Colon (tissue), 2 donors: ENCODE results near the gene NT5DC3.
"Not testable (repeated sequence)": the region's sequence is repeated elsewhere in the genome, so short reads cannot be mapped to it uniquely, and the experiment has no call there.

Experiments
- FAIRE-seq: peaks from 2 replicates; lab custom pipeline; 2012; peaks lifted over from hg19 to GRCh38; lab: Jason Lieb, UNC
- donor health status: control.
- donor health status: control.

NT5DC3 gene

GRCh38 chr12:103855036-103855712 is 14.1 kb upstream of the NT5DC3 start:
- no peak for FAIRE-seq

- no peak for FAIRE-seq
These were observed 13.4 kb upstream of the NT5DC3 start for GRCh38 chr12:103854372-103854973.

- no peak for FAIRE-seq
These were observed 11.5 kb upstream of the NT5DC3 start for GRCh38 chr12:103852498-103852997.

- FAIRE-seq, result no peak
These were observed 10.1 kb upstream of the NT5DC3 start for GRCh38 chr12:103851127-103851526.

- no peak for FAIRE-seq
These were observed 9.4 kb upstream of the NT5DC3 start for GRCh38 chr12:103850429-103850828.

DNA sequence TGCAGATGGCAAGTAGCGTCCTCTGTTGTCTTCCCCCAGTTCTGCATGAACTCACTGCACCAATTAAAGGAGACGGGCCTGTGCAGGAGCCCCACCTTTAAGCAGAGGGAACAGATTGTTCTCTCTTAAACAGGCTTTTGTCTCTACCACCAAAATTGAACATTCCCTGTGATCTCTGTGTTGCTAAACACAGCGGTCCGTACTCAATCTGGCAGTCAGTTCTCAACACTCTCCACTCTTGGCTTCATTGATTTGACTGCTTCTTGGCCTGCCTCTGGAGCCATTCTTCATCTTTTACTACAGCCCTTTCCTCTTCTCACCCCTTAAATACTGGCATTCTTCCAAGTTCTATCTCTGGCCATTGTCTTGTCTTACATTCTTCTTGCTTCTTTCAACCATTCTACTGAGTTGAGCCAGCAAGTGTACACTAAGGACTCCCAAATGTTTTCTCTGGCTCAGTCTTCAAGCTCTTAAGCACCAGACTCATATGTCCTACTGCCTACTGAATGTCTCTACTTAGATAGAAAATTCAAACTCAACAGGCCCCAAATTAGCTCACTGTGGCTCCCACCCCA is 8.0 kb upstream of the NT5DC3 start:
- FAIRE-seq, result no peak

GRCh38 chr12:103848143-103848542 is 7.1 kb upstream of the NT5DC3 start:
- no peak for FAIRE-seq

GRCh38 chr12:103846415-103846814 is 5.4 kb upstream of the NT5DC3 start:
- FAIRE-seq, result no peak

GRCh38 chr12:103844305-103844704 is 3.3 kb upstream of the NT5DC3 start:
- FAIRE-seq, result no peak

GRCh38 chr12:103841690-103842584 is 903 bp upstream of the NT5DC3 start:
- FAIRE-seq, result no peak

- no peak for FAIRE-seq
These were observed 565 bp downstream of the NT5DC3 start for GRCh38 chr12:103840462-103840875.

- no peak for FAIRE-seq
These were observed 1.2 kb downstream of the NT5DC3 start for GRCh38 chr12:103839609-103840461.

DNA sequence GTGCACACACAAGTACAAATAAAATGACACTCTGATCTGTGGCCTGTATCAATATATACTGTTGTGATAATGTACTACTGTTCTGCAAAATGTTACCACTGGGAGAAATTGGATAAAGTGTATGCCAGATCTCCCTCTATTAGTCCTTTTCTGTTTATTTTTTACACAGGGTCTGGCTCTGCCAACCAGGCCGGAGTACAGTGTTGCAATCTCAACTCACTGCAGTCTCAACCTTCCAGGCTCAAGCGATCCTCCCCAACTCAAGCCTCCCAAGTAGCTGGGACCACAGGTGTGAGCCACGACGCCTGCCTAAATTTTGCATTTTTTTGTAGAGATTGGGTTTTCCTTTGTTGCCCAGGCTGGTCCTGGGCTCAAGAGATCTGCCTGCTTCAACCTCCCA is 1.9 kb downstream of the NT5DC3 start:
- no peak for FAIRE-seq

GRCh38 chr12:103838254-103838914 is 2.6 kb downstream of the NT5DC3 start:
- no peak for FAIRE-seq

DNA sequence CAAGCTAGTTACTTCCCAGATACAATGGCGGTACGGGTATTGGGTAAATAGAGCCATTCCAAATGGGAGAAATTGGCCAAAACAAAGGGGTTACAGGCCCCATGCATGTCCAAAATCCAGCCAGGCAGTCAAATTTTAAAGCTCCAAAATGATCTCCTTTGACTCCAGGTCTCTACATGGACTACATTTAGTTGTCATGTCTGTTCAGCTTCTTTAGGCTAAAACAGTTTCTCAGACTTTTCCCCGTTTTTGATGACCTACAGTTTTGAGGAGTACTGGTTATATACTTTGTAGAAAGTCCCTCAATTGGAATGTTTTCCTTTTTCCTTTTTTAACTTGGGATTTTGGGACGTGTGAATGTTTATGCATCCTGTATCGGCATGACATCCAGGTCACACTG is 4.7 kb downstream of the NT5DC3 start:
- no peak for FAIRE-seq

GRCh38 chr12:103835747-103836335 is 5.2 kb downstream of the NT5DC3 start:
- FAIRE-seq, result not testable (repeated sequence)

- FAIRE-seq, result no peak
These were observed 6.1 kb downstream of the NT5DC3 start for GRCh38 chr12:103834942-103835341.

GRCh38 chr12:103833891-103834290 is 7.1 kb downstream of the NT5DC3 start:
- FAIRE-seq, result no peak

DNA sequence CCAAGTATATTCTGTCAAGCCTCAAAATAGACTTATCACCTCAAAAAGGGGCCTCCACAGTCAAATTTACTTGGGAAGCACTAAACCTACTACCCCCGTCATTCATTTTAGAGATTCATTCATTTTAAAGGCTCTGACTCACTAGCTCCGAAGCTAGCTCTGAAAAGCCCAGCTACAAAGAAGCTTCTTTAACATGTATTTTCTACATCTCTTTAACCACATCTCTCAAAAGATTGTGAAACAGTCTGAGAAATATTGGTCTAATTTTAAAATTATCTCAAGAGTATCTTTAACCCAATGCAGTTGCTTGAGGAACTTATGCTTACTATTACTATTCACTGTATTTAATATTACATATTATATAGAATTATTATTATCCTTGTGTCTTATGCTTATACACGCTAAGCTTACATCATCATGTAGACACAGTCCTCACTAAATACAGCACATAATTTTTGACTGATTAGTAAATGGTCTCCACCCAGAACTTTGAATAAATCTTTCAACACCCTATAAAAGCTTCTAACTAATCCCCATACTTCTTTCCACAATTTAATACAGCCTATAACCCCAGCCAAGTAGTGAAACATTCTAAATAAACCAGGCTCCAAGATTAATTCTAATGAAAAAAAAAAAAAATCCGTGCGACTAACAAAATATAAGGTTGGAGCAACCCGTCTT is 7.8 kb downstream of the NT5DC3 start:
- FAIRE-seq, result no peak
